SK-N-SH treated with all-trans-retinoic acid at 6 μM for 48 hours (cell line): ENCODE results near the gene SSR2.

Experiments used
- ARNTL ChIP-seq: fragments of 450-650 bp; formaldehyde crosslinking; IDR thresholded peaks from 2 replicates; pipeline ENCODE4 v1.5.0; 2020; ENCODE audit warnings: low read depth, mild to moderate bottlenecking, moderate library complexity, borderline replicate concordance
- BACH2 ChIP-seq: fragments of 250-450 bp; sonication (Bioruptor Pico); IDR thresholded peaks from 2 replicates; pipeline ENCODE4 v1.9.0; 2021; ENCODE audit warnings: mild to moderate bottlenecking, borderline replicate concordance
- CREB5 ChIP-seq: fragments of 250-450 bp; sonication (Bioruptor Pico); IDR thresholded peaks from 2 replicates; pipeline ENCODE4 v1.5.1; 2020; ENCODE audit warnings: low read depth, mild to moderate bottlenecking, moderate library complexity
- CSRNP3 ChIP-seq: fragments of 250-450 bp; sonication (Bioruptor Pico); IDR thresholded peaks from 2 replicates; pipeline ENCODE4 v1.5.1; 2021; ENCODE audit warnings: mild to moderate bottlenecking, moderate library complexity
- GLIS3 ChIP-seq: fragments of 250-450 bp; sonication (Bioruptor Pico); IDR thresholded peaks from 2 replicates; pipeline ENCODE4 v1.5.0; 2020; ENCODE audit warnings: mild to moderate bottlenecking, moderate library complexity
- ISL1 ChIP-seq: fragments of 250-450 bp; sonication (Bioruptor Pico); IDR thresholded peaks from 2 replicates; pipeline ENCODE4 v2.1.2; 2022; ENCODE audit warnings: mild to moderate bottlenecking, moderate library complexity
- OSR1 ChIP-seq: fragments of 250-450 bp; sonication (Bioruptor Pico); IDR thresholded peaks from 2 replicates; pipeline ENCODE4 v1.8.0; 2022; ENCODE audit warnings: moderate library complexity, mild to moderate bottlenecking, inconsistent platforms
- PATZ1 ChIP-seq: fragments of 250-450 bp; sonication (Bioruptor Pico); IDR thresholded peaks from 2 replicates; pipeline ENCODE4 v1.8.0; 2020; ENCODE audit warnings: mild to moderate bottlenecking, moderate library complexity, borderline replicate concordance
- POU6F1 ChIP-seq: fragments of 250-450 bp; sonication (Bioruptor Pico); IDR thresholded peaks from 2 replicates; pipeline ENCODE4 v1.8.0; 2021; ENCODE audit warnings: low read depth, mild to moderate bottlenecking, moderate library complexity, borderline replicate concordance
- PPARA ChIP-seq: fragments of 250-450 bp; sonication (Bioruptor Pico); IDR thresholded peaks from 2 replicates; pipeline ENCODE4 v1.5.0; 2020; ENCODE audit warnings: mild to moderate bottlenecking, borderline replicate concordance
- RARB ChIP-seq: fragments of 250-450 bp; sonication (Bioruptor Pico); IDR thresholded peaks from 2 replicates; pipeline ENCODE4 v1.8.0; 2021; ENCODE audit warnings: mild to moderate bottlenecking, moderate library complexity
- SNAI2 ChIP-seq: fragments of 250-450 bp; sonication (Bioruptor Pico); IDR thresholded peaks from 2 replicates; pipeline ENCODE4 v1.5.0; 2020; ENCODE audit warnings: mild to moderate bottlenecking, moderate library complexity
- TOX ChIP-seq: fragments of 250-450 bp; sonication (Bioruptor Pico); IDR thresholded peaks from 2 replicates; pipeline ENCODE4 v1.8.0; 2021; ENCODE audit warnings: mild to moderate bottlenecking, moderate library complexity, borderline replicate concordance
- ZFP30 ChIP-seq: fragments of 450-650 bp; formaldehyde crosslinking; IDR thresholded peaks from 2 replicates; pipeline ENCODE4 v1.5.0; 2022; ENCODE audit warnings: mild to moderate bottlenecking, moderate library complexity

- no peak for TF ChIP-seq PATZ1 (CRISPR knock-in tag)
- no peak for TF ChIP-seq TOX
- TF ChIP-seq ARNTL = no peak
- TF ChIP-seq RARB = no peak
- TF ChIP-seq ZFP30 (CRISPR knock-in tag) = no peak
- TF ChIP-seq BACH2 = no peak
- no peak for TF ChIP-seq SNAI2 (CRISPR knock-in tag)
- TF ChIP-seq OSR1 = no peak
- TF ChIP-seq POU6F1 (CRISPR knock-in tag) = no peak
- TF ChIP-seq GLIS3 (CRISPR knock-in tag) = no peak
- TF ChIP-seq ISL1 = no peak
- no peak for TF ChIP-seq PPARA (CRISPR knock-in tag)
- no peak for TF ChIP-seq CSRNP3 (CRISPR knock-in tag)
- no peak for TF ChIP-seq CREB5 (CRISPR knock-in tag)
These were observed 39.3 kb downstream of the SSR2 start for GRCh38 chr1:155981266-155982088.
